Nephron progenitor cell (in vitro differentiated cells): ENCODE measurements around the gene NME7.

Experiments used
- DNase-seq: peaks from one replicate; pipeline ENCODE4 v3.0.0; 2021
- H3K27ac Mint-ChIP-seq: 2 replicates; pipeline ENCODE4 v1.8.0; 2021; ENCODE audit warnings: mild to moderate bottlenecking, moderate library complexity, mixed read lengths
- H3K27me3 Mint-ChIP-seq: 2 replicates; pipeline ENCODE4 v1.8.0; 2021; ENCODE audit warnings: mild to moderate bottlenecking, low read depth, mixed read lengths; ENCODE audit not compliant: poor library complexity
- H3K36me3 Mint-ChIP-seq: 2 replicates; pipeline ENCODE4 v1.8.0; 2021; ENCODE audit warnings: low read depth, mixed read lengths
- H3K4me1 Mint-ChIP-seq: 2 replicates; pipeline ENCODE4 v1.8.0; 2021; ENCODE audit warnings: mixed read lengths
- H3K4me3 Mint-ChIP-seq: 2 replicates; pipeline ENCODE4 v1.8.0; 2021; ENCODE audit warnings: mild to moderate bottlenecking, moderate library complexity, mixed read lengths
- H3K9me3 Mint-ChIP-seq: 2 replicates; pipeline ENCODE4 v1.8.0; 2021; ENCODE audit warnings: mild to moderate bottlenecking, moderate library complexity, mixed read lengths
- CTCF ChIP-seq: fragments of 200-600 bp; sonication (generic); IDR thresholded peaks from 2 replicates; pipeline ENCODE4 v1.5.0; 2021; ENCODE audit warnings: antibody characterized with exemption

NME7 gene

GRCh38 chr1:169098380-169098779, 269.2 kb downstream of the NME7 start:
- H3K27me3 Mint-ChIP-seq: peaks cover 7% of the 10 kb centered on the region
- H3K9me3 Mint-ChIP-seq: no peaks in the 10 kb centered on the region
- H3K4me1 Mint-ChIP-seq: no peaks in the 10 kb centered on the region
- no peaks in the 10 kb centered on the region for H3K36me3 Mint-ChIP-seq
- H3K27ac Mint-ChIP-seq: no peak overlapping the region
- DNase-seq: no peak
- no peak for TF ChIP-seq CTCF
- H3K4me3 Mint-ChIP-seq: no peak overlapping the region

- Mint-ChIP-seq H3K27ac (no peak overlapping the region), H3K27me3 (peaks cover 11% of the 10 kb centered on the region), H3K36me3 (no peaks in the 10 kb centered on the region), H3K4me3 (no peak overlapping the region), H3K9me3 (no peaks in the 10 kb centered on the region), H3K4me1 (peaks cover 8% of the 10 kb centered on the region)
- DNase-seq: no peak
- TF ChIP-seq CTCF: no peak
Observed at GRCh38 chr1:169094897-169095569, 272.6 kb downstream of the NME7 start.

- Mint-ChIP-seq H3K9me3 (no peaks in the 10 kb centered on the region), H3K27me3 (peaks cover 14% of the 10 kb centered on the region), H3K27ac (no peak overlapping the region), H3K4me1 (peaks cover 10% of the 10 kb centered on the region), H3K36me3 (no peaks in the 10 kb centered on the region), H3K4me3 (no peak overlapping the region)
- TF ChIP-seq CTCF: no peak
- DNase-seq: no peak
Observed at GRCh38 chr1:169092399-169092798, 275.2 kb downstream of the NME7 start.

- no peak overlapping the region for H3K27ac Mint-ChIP-seq
- no peak overlapping the region for H3K4me3 Mint-ChIP-seq
Observed at GRCh38 chr1:169091480-169091941, 276.1 kb downstream of the NME7 start.

GRCh38 chr1:169090900-169091311, 276.7 kb downstream of the NME7 start:
- Mint-ChIP-seq H3K27ac (no peak overlapping the region), H3K27me3 (peaks cover 10% of the 10 kb centered on the region), H3K36me3 (no peaks in the 10 kb centered on the region), H3K4me3 (no peak overlapping the region), H3K9me3 (no peaks in the 10 kb centered on the region), H3K4me1 (peaks cover 17% of the 10 kb centered on the region)
- no peak for TF ChIP-seq CTCF
- DNase-seq: no peak

More at GRCh38 chr1:169091480-169091941, 276.1 kb downstream of the NME7 start:
- Mint-ChIP-seq H3K36me3 (no peaks in the 10 kb centered on the region), H3K9me3 (no peaks in the 10 kb centered on the region), H3K4me1 (peaks cover 17% of the 10 kb centered on the region), H3K27me3 (peaks cover 11% of the 10 kb centered on the region)
- TF ChIP-seq CTCF: no peak
- no peak for DNase-seq

- peaks cover 10% of the 10 kb centered on the region for H3K27me3 Mint-ChIP-seq
- H3K36me3 Mint-ChIP-seq: no peaks in the 10 kb centered on the region
- H3K27ac Mint-ChIP-seq: no peak overlapping the region
- H3K4me1 Mint-ChIP-seq: peaks cover 17% of the 10 kb centered on the region
- H3K4me3 Mint-ChIP-seq: no peak overlapping the region
- H3K9me3 Mint-ChIP-seq: no peaks in the 10 kb centered on the region
- no peak for TF ChIP-seq CTCF
- DNase-seq: no peak
Observed at GRCh38 chr1:169090308-169090899, 277.2 kb downstream of the NME7 start.
